ACHN (cell line): Measurements from ENCODE around the gene ASIP.

Experiments used
- DNase-seq: peaks from one replicate; pipeline ENCODE4 v3.0.0-alpha.2; 2015
- in situ Hi-C: cut with HindIII; loops from 2 replicates; pipeline ENCODE4 v1.10.0; 2017; ENCODE audit warnings: low sequenced_read_pairs, low pct_ligation_motif_present, low pct_unique_long_range_greater_than_20kb

Gene ASIP

DNA sequence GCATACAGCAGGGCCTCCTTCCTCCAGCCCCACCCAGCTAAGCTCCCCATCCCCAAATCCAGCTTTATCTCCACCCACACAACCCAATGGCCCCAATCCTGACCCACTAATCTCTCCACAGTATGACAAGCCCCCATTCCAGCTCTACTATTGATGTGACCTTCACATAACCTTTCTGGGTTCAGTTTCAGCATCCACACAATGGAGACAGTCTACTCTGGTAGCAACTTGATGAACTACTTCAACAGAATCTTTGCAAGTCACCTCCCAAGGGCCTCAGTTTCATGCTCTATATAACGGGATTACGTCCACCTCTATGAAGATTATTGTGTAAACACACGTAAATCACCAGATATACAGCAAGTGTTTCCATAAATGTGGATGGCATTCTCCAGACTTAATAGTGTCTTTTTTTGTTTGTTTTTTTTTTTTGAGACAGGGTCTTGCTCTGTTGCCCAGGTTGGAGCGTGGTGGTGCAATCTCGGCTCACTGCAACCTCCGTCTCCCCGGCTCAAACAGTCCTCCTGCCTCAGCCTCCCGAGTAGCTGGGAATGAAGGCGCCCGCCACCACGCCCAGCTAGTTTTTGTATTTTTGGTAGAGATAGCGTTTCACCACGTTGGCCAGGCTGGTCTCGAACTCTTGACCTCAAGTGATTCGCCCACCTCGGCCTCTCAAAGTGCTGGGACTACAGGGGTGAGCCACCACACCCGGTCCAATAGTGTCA is 60.5 kb downstream of the ASIP start:
- in situ Hi-C loops = no loop called here
- DNase-seq = no peak

DNA sequence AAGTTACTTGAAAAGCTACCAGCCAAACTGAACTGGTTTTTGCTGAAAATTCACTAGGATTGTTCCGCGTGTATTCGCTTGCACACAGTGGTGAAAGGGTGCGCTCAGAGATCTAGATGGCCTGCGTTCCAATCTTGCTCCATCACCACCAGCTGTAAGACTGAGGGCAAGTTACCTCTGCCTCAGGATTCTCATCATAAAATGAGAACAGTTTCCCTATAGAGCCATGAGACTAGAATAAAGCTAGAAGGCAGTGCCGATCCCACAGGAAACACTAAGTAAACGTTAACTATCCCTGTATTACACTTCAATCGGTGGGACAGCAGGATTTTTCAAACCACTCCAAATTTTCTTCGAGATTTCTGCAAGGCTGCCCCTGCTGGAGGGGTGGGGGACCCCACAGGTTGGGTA is 61.1 kb downstream of the ASIP start:
- peak; percentile 28 for DNase-seq
- in situ Hi-C loops = no loop called here

- in situ Hi-C loops = no loop called here
These were observed 61.7 kb downstream of the ASIP start, which contains the start of gene AHCY for GRCh38 chr20:34302723-34303533. Gene AHCY (minus strand): TSS chr20:34303355. CDS start chr20:34303270, 85 bp downstream.

DNA sequence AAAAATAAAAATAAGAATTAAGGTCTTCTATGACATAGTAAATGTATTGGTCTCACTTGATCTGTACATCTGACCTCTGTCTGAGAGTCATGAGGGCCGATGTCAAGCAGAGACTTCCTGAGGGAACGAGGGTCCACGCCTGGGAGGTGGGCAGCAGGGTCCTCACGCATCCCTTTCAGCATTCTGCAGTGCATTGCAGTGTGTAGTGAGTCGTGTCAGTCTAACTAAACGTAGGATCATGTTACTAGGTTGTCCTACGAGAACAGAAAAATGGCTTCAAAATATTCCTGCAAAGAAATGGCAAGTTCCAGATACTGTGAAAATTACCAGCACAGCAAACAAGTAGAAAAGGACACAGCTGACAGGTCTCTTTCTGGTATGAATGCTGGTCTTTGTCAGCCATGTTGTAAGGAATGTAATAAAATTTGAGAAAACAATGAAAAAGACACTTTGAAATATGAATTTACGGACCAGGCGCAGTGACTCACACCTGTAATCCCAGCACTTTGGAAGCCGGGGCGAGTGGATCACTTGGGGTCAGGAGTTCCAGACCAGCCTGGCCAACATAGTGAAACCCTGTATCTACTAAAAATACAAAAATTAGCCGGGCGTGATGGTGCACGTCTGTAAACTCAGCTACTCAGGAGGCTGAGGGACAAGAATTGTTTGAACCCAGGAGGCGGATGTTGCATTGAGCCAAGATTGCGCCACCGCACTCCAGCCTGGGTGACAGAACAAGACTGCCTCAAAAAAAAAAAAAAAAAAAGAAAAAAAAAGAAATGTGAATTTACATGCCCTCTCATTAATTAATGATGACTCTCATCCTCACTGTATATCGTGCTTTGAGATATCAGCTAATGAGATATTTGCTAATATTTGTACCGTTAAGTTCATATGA is 64.4 kb downstream of the ASIP start:
- in situ Hi-C loops = no loop called here

More at GRCh38 chr20:34302723-34303533, 61.7 kb downstream of the ASIP start, which contains the start of gene AHCY:
- DNase-seq = peak; percentile 96

DNA sequence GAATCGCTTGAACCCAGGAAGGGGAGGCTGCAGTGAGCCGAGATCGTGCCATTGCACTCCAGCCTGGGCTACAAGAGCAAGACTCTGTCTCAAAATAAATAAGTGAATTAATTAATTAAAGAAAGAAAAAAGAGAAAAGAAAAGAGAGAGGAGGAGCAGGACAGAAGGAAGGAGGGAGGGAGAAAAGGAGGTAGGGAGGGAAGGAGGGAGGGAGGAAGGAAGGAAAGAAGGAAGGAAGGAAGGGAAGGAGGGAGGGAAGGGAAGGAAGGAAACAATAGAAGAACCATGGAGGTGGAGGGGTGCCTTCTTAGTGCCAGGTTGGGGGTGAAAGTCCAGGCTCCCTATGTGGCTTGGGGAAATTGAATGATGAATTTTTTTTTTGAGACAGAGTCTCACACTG is 68.5 kb downstream of the ASIP start:
- in situ Hi-C loops = no loop called here
- no peak for DNase-seq

More for the DNA sequence above, 64.4 kb downstream of the ASIP start:
- no peak for DNase-seq

DNA sequence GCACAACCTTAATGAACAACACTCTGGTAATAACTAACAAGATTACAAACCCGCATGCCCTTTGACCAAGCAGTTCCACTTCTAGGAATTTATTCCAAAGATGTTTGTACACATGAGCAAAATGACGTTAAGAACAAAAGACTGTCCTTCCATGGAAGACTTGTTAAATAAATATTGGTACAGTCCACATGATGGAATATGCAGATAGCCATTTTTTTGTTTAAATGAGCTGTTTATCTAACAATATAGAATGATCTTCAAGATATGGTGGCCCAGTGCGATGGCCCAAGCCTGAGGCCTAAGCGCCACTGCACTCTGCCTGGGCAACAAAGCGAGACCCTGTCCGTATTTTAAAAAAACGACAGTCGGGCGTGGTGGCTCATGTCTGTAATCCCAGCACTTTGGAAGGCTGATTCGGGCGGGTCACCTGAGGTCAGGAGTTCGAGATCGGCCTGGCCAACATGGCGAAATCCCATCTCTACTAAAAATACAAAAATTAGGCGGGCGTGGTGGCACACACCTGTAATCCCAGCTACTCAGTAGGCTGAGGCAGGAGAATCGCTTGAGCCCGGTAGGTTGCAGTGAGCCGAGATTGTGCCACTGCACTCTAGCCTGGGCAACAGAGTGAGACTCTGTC is 69.4 kb downstream of the ASIP start:
- in situ Hi-C loops = no loop called here
- no peak for DNase-seq

DNA sequence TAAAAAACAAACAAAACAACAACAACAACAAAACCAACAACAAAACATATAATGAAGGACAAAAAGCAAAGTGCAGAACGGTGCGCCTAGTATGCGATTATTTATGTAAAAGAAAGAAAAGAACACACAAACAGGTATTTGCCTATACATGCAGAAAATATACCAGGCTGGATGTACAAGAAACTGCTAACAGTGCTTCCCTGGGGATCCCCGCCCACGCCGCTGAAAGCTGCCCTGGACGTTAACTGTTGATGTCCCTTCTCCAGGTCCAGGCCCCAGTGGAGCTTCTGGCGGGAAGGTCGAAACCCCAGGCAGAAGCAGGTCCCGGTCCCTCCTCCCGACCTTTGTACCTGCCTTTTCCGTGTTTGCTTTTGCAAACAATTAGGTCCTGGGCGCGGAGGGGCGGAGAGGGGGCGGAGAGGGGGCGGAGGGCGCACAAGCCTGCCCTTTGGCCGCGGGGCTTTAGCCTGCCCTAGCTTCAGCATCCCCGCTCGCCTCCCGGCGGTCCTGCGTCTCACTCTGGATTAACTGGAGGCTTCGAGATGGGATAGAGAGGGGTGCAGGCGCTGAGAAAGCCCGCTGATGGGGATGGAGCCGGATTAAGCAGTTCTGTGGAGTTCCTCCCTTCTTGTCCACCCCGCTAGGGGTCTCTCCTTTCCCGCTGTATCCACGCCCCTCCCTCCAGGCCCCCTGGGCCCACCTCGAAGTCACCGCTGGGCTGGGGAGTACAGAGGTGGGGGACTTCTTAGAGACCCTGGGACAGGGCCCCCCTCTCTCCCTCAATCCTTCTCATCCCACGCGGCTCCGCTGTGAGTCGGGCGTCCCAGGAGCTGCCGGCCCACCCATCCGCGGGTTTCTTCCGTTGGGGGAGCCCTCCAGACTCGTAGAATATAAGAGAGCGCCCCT is 70.1 kb downstream of the ASIP start:
- DNase-seq = no peak
- in situ Hi-C loops = no loop called here

DNA sequence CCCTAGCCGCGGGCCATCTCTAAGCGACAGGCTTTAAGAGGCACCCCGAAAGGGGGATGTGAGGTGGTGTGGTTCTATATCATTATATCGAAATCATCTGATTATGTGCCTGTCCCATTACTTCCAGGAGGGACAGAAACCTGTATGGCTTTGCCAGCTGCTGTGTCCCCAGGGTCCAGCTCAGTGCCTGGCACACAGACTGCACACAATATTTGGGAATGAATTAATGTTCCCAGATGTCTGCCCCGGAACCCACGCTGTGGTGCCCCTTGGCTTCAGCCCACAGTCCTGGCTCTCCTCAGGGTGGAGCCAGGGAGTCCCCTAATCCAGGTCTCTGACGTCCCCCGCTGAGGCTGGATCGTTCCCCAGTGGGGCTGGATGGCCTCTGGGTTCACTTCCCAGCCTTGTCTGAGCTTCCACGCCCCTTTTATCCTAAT is 70.8 kb downstream of the ASIP start:
- in situ Hi-C loops = no loop called here
- DNase-seq = no peak

- in situ Hi-C loops = no loop called here
- peak; percentile 86 for DNase-seq
These were observed 71.5 kb downstream of the ASIP start for GRCh38 chr20:34312544-34313217.

- in situ Hi-C loops = no loop called here
- no peak for DNase-seq
These were observed 74.0 kb downstream of the ASIP start for GRCh38 chr20:34315236-34315635.

- DNase-seq = peak; percentile 43
- in situ Hi-C loops = no loop called here
These were observed 75.1 kb downstream of the ASIP start for GRCh38 chr20:34316196-34316814.
